ENCODE results near the gene TBC1D22B.

- TF ChIP-seq, protein P1, sequence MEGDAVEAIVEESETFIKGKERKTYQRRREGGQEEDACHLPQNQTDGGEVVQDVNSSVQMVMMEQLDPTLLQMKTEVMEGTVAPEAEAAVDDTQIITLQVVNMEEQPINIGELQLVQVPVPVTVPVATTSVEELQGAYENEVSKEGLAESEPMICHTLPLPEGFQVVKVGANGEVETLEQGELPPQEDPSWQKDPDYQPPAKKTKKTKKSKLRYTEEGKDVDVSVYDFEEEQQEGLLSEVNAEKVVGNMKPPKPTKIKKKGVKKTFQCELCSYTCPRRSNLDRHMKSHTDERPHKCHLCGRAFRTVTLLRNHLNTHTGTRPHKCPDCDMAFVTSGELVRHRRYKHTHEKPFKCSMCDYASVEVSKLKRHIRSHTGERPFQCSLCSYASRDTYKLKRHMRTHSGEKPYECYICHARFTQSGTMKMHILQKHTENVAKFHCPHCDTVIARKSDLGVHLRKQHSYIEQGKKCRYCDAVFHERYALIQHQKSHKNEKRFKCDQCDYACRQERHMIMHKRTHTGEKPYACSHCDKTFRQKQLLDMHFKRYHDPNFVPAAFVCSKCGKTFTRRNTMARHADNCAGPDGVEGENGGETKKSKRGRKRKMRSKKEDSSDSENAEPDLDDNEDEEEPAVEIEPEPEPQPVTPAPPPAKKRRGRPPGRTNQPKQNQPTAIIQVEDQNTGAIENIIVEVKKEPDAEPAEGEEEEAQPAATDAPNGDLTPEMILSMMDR (IDR thresholded peaks at IDR 0.05; ENCODE audit: low read depth, low read length) = no peak
- TF ChIP-seq POLR2A (IDR thresholded peaks at IDR 0.05; ENCODE audit: extremely low read depth, insufficient read length) = no peak
These were observed 20.7 kb upstream of the TBC1D22B start for GRCh38 chr6:37236921-37237320.
